ENCODE results near the gene PERP. TPM values are rescaled to one million over a fixed set of nuclear protein-coding genes. Genes with fewer than 3 reads are reported as not detected.
"Not testable (repeated sequence)": the region's sequence is repeated elsewhere in the genome, so short reads cannot be mapped to it uniquely, and the experiment has no call there.

PERP gene
- total RNA-seq, 1 donor from 2014 or later, result 7.0 TPM

GRCh38 chr6:138082232-138082631 is 25.0 kb downstream of the PERP start:
- H3K27me3 Mint-ChIP-seq (ENCODE audit: low read depth), result peaks cover 40% of the 10 kb centered on the region
- no peak overlapping the region for H3K27ac Mint-ChIP-seq
- no peak for DNase-seq (ENCODE audit: low spot score)
- intact Hi-C loops (cut with micrococcal nuclease), result no loop called here
- H3K4me1 Mint-ChIP-seq (ENCODE audit: low read depth), result peaks cover 2% of the 10 kb centered on the region
- no peaks in the 10 kb centered on the region for H3K36me3 Mint-ChIP-seq (ENCODE audit: low read depth)
- H3K4me3 Mint-ChIP-seq (ENCODE audit: low read depth), result no peak overlapping the region
- H3K9me3 Mint-ChIP-seq, result no peaks in the 10 kb centered on the region

GRCh38 chr6:138079556-138079955 is 27.7 kb downstream of the PERP start:
- H3K27ac Mint-ChIP-seq; H3K4me3 Mint-ChIP-seq (ENCODE audit: low read depth); intact Hi-C loops (cut with micrococcal nuclease); H3K9me3 Mint-ChIP-seq; DNase-seq (ENCODE audit: low spot score); H3K4me1 Mint-ChIP-seq (ENCODE audit: low read depth); H3K36me3 Mint-ChIP-seq (ENCODE audit: low read depth): not testable (repeated sequence)
- H3K27me3 Mint-ChIP-seq (ENCODE audit: low read depth), result peaks cover 44% of the 10 kb centered on the region

- Mint-ChIP-seq H3K27ac (no peak overlapping the region), H3K27me3 (ENCODE audit: low read depth) (peaks cover 37% of the 10 kb centered on the region), H3K4me3 (ENCODE audit: low read depth) (no peak overlapping the region), H3K36me3 (ENCODE audit: low read depth) (no peaks in the 10 kb centered on the region), H3K9me3 (peaks cover 8% of the 10 kb centered on the region), H3K4me1 (ENCODE audit: low read depth) (no peaks in the 10 kb centered on the region)
- no peak for DNase-seq (ENCODE audit: low spot score)
- intact Hi-C loops (cut with micrococcal nuclease), result no loop called here
Observed at GRCh38 chr6:138078491-138078890, 28.7 kb downstream of the PERP start.

- intact Hi-C loops (cut with micrococcal nuclease), result no loop called here
- Mint-ChIP-seq H3K9me3 (peaks cover 12% of the 10 kb centered on the region), H3K4me1 (ENCODE audit: low read depth) (no peaks in the 10 kb centered on the region), H3K36me3 (ENCODE audit: low read depth) (no peaks in the 10 kb centered on the region), H3K27ac (no peak overlapping the region), H3K27me3 (ENCODE audit: low read depth) (peaks cover 16% of the 10 kb centered on the region), H3K4me3 (ENCODE audit: low read depth) (no peak overlapping the region)
- no peak for DNase-seq (ENCODE audit: low spot score)
Observed at GRCh38 chr6:138073264-138073663, 34.0 kb downstream of the PERP start.

- Mint-ChIP-seq H3K4me1 (ENCODE audit: low read depth) (no peaks in the 10 kb centered on the region), H3K27ac (no peak overlapping the region), H3K36me3 (ENCODE audit: low read depth) (no peaks in the 10 kb centered on the region), H3K9me3 (no peaks in the 10 kb centered on the region), H3K27me3 (ENCODE audit: low read depth) (peaks cover 25% of the 10 kb centered on the region), H3K4me3 (ENCODE audit: low read depth) (no peak overlapping the region)
- DNase-seq (ENCODE audit: low spot score), result no peak
- intact Hi-C loops (cut with micrococcal nuclease), result no loop called here
Observed at GRCh38 chr6:138063726-138064125, 43.5 kb downstream of the PERP start.

GRCh38 chr6:138054982-138055381 is 52.2 kb downstream of the PERP start:
- Mint-ChIP-seq H3K4me1 (ENCODE audit: low read depth) (no peaks in the 10 kb centered on the region), H3K9me3 (no peaks in the 10 kb centered on the region), H3K27me3 (ENCODE audit: low read depth) (peaks cover 24% of the 10 kb centered on the region), H3K4me3 (ENCODE audit: low read depth) (no peak overlapping the region), H3K27ac (no peak overlapping the region), H3K36me3 (ENCODE audit: low read depth) (no peaks in the 10 kb centered on the region)
- intact Hi-C loops (cut with micrococcal nuclease), result no loop called here
- no peak for DNase-seq (ENCODE audit: low spot score)

- H3K4me1 Mint-ChIP-seq (ENCODE audit: low read depth), result no peaks in the 10 kb centered on the region
- no peak overlapping the region for H3K27ac Mint-ChIP-seq
- H3K27me3 Mint-ChIP-seq (ENCODE audit: low read depth), result peaks cover 21% of the 10 kb centered on the region
- H3K36me3 Mint-ChIP-seq (ENCODE audit: low read depth), result no peaks in the 10 kb centered on the region
- no peak overlapping the region for H3K4me3 Mint-ChIP-seq (ENCODE audit: low read depth)
- no peaks in the 10 kb centered on the region for H3K9me3 Mint-ChIP-seq
- intact Hi-C loops (cut with micrococcal nuclease), result no loop called here
- no peak for DNase-seq (ENCODE audit: low spot score)
Observed at GRCh38 chr6:138052783-138053182, 54.4 kb downstream of the PERP start.

- no peak overlapping the region for H3K27ac Mint-ChIP-seq
- no peaks in the 10 kb centered on the region for H3K36me3 Mint-ChIP-seq (ENCODE audit: low read depth)
- H3K9me3 Mint-ChIP-seq, result no peaks in the 10 kb centered on the region
- no peaks in the 10 kb centered on the region for H3K4me1 Mint-ChIP-seq (ENCODE audit: low read depth)
- no peak overlapping the region for H3K4me3 Mint-ChIP-seq (ENCODE audit: low read depth)
- no peak for DNase-seq (ENCODE audit: low spot score)
- intact Hi-C loops (cut with micrococcal nuclease), result no loop called here
- H3K27me3 Mint-ChIP-seq (ENCODE audit: low read depth), result peaks cover 16% of the 10 kb centered on the region
Observed at GRCh38 chr6:138044972-138045371, 62.2 kb downstream of the PERP start.

- Mint-ChIP-seq H3K27me3 (ENCODE audit: low read depth) (peaks cover 16% of the 10 kb centered on the region), H3K4me1 (ENCODE audit: low read depth) (no peaks in the 10 kb centered on the region), H3K36me3 (ENCODE audit: low read depth) (no peaks in the 10 kb centered on the region), H3K9me3 (no peaks in the 10 kb centered on the region), H3K4me3 (ENCODE audit: low read depth) (no peak overlapping the region), H3K27ac (no peak overlapping the region)
- intact Hi-C loops (cut with micrococcal nuclease), result no loop called here
- DNase-seq (ENCODE audit: low spot score), result no peak
Observed at GRCh38 chr6:138044458-138044857, 62.8 kb downstream of the PERP start.

Other genes with a start within 250 kb of the PERP start
- gene TNFAIP3, start 240.2 kb downstream of the PERP start, total RNA-seq, result 250 and 251 TPM in 2 replicates
- 0.48 and 0.55 TPM in 2 replicates for gene ARFGEF3, start 54.5 kb upstream of the PERP start, total RNA-seq
- gene PBOV1, start 111.1 kb upstream of the PERP start, total RNA-seq, result not detected in 2 replicates

All from activated T-helper 2 cell treated with anti-CD3 and anti-CD28 coated beads, Interferon-gamma antibody, Interleukin-2, Interleukin-4, amounts not matched to agents 10 μg/mL and 5 μg/mL and 100 μg/mL, durations not matched to agents 14 hours and 24 hours and 36 hours (primary cell).